Parathyroid adenoma (tissue), 2 donors: ENCODE results near the gene SETD1A.

Source experiments
- H2AFZ ChIP-seq: fragments of 300-600 bp; sonication (generic); one replicate; pipeline ENCODE4 v1.7.0; 2017; ENCODE audit warnings: antibody characterized with exemption, mild to moderate bottlenecking
- H3K27ac ChIP-seq: fragments of 300-600 bp; sonication (generic); one replicate; pipeline ENCODE4 v1.7.0; 2017
- H3K27me3 ChIP-seq: fragments of 300-600 bp; sonication (generic); one replicate; pipeline ENCODE4 v1.7.0; 2017; ENCODE audit warnings: low read length; ENCODE audit not compliant: control insufficient read depth, insufficient read depth
- H3K36me3 ChIP-seq: fragments of 300-600 bp; sonication (generic); one replicate; pipeline ENCODE4 v1.7.0; 2017; ENCODE audit warnings: low read length; ENCODE audit not compliant: control insufficient read depth, insufficient read depth
- H3K4me1 ChIP-seq: fragments of 300-600 bp; sonication (generic); one replicate; pipeline ENCODE4 v1.7.0; 2017; ENCODE audit warnings: control low read depth
- H3K4me2 ChIP-seq: fragments of 300-600 bp; sonication (generic); one replicate; pipeline ENCODE4 v1.7.0; 2017; ENCODE audit warnings: low read length
- H3K4me3 ChIP-seq: fragments of 300-600 bp; sonication (generic); one replicate; pipeline ENCODE4 v1.7.0; 2017; ENCODE audit warnings: low read depth, low read length
- H3K79me2 ChIP-seq: fragments of 300-600 bp; sonication (generic); one replicate; pipeline ENCODE4 v1.7.0; 2017; ENCODE audit warnings: control low read depth
- H3K9ac ChIP-seq: fragments of 300-600 bp; sonication (generic); one replicate; pipeline ENCODE4 v1.7.0; 2017; ENCODE audit warnings: mild to moderate bottlenecking
- H3K9me3 ChIP-seq: fragments of 300-600 bp; sonication (generic); one replicate; pipeline ENCODE4 v1.7.0; 2017; ENCODE audit warnings: low read length; ENCODE audit not compliant: control insufficient read depth
- TF ChIP-seq, protein P1 (sequence below): fragments of 300-600 bp; sonication (generic); IDR thresholded peaks from one replicate; pipeline ENCODE4 v1.7.0; 2017; ENCODE audit warnings: antibody characterized with exemption, mild to moderate bottlenecking
- donor health status: primary hyperparathyroidism.

Gene SETD1A

DNA sequence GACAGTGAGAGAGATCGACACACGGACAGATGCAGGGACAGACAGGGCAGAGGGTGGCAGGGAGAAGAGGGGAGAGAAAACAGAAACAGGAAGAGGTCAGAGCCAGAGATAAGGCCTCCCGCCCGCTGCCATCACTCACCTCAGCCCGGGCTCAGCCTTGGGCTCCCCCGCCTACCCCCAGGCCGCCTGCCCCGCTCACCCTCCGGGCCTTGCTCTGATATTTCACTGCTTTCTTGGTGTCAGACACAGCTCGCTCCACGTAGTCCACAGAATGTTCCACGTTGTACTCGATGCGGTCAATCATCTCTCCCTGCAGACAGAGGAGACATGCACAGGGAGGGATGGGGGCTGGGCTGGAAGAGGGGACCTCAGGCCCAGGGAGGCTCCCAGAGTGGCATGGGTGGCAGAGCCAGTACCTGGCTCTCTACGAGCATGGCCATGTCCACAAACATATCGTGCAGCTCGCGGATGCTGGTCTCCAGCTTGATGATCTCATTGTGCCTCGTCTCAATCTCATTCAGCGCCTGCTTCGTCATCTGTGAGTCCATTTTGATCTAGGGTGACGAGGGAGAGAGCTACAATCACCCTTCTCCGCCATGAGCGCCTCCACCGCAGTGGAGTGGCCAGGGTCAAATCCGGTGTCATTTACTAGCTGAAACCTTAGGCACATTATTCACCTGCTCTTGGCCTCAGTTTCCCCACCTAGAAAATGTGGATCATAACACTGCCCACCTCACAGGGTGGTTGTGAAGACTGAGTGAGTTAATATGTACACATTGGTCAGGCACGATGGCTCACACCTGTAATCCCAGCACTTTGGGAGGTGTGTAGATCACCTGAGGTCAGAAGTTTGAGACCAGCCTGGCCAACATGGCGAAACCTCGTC, 35.6 kb downstream of the SETD1A start:
- H3K79me2 ChIP-seq, result no peaks in the 10 kb centered on the region
- no peak overlapping the region for H2AFZ ChIP-seq
- no peaks in the 10 kb centered on the region for H3K27me3 ChIP-seq
- TF ChIP-seq, protein P1, sequence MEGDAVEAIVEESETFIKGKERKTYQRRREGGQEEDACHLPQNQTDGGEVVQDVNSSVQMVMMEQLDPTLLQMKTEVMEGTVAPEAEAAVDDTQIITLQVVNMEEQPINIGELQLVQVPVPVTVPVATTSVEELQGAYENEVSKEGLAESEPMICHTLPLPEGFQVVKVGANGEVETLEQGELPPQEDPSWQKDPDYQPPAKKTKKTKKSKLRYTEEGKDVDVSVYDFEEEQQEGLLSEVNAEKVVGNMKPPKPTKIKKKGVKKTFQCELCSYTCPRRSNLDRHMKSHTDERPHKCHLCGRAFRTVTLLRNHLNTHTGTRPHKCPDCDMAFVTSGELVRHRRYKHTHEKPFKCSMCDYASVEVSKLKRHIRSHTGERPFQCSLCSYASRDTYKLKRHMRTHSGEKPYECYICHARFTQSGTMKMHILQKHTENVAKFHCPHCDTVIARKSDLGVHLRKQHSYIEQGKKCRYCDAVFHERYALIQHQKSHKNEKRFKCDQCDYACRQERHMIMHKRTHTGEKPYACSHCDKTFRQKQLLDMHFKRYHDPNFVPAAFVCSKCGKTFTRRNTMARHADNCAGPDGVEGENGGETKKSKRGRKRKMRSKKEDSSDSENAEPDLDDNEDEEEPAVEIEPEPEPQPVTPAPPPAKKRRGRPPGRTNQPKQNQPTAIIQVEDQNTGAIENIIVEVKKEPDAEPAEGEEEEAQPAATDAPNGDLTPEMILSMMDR, result no peak
- no peak overlapping the region for H3K27ac ChIP-seq
- H3K36me3 ChIP-seq, result no peaks in the 10 kb centered on the region
- H3K4me1 ChIP-seq, result peaks cover 3% of the 10 kb centered on the region
- no peaks in the 10 kb centered on the region for H3K9me3 ChIP-seq
- no peak overlapping the region for H3K9ac ChIP-seq
- no peak overlapping the region for H3K4me3 ChIP-seq
- H3K4me2 ChIP-seq, result no peak overlapping the region

DNA sequence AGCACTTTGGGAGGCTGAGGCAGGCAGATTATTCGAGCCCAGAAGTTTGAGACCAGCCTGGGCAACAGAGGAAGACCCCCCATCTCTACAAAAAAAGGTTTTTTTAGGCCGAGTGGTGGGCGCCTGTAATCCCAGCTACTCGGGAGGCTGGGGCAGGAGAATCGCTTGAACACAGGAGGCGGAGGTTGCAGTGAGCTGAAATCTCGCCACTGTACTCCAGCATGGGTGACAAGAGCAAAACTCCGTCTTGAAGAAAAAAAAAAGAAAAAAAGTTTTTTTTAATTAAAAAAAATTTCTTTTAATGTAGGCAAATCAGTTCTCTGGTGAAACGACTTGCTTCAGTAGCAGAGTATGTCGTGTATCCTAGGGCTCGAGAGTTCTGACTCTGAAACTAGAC, 38.4 kb downstream of the SETD1A start:
- no peaks in the 10 kb centered on the region for H3K9me3 ChIP-seq
- H2AFZ ChIP-seq, result no peak overlapping the region
- no peak overlapping the region for H3K4me2 ChIP-seq
- H3K36me3 ChIP-seq, result no peaks in the 10 kb centered on the region
- H3K27ac ChIP-seq, result no peak overlapping the region
- no peak overlapping the region for H3K9ac ChIP-seq
- H3K4me1 ChIP-seq, result peaks cover 3% of the 10 kb centered on the region
- no peaks in the 10 kb centered on the region for H3K27me3 ChIP-seq
- no peak overlapping the region for H3K4me3 ChIP-seq
- H3K79me2 ChIP-seq, result no peaks in the 10 kb centered on the region
- TF ChIP-seq, protein P1, result no peak

DNA sequence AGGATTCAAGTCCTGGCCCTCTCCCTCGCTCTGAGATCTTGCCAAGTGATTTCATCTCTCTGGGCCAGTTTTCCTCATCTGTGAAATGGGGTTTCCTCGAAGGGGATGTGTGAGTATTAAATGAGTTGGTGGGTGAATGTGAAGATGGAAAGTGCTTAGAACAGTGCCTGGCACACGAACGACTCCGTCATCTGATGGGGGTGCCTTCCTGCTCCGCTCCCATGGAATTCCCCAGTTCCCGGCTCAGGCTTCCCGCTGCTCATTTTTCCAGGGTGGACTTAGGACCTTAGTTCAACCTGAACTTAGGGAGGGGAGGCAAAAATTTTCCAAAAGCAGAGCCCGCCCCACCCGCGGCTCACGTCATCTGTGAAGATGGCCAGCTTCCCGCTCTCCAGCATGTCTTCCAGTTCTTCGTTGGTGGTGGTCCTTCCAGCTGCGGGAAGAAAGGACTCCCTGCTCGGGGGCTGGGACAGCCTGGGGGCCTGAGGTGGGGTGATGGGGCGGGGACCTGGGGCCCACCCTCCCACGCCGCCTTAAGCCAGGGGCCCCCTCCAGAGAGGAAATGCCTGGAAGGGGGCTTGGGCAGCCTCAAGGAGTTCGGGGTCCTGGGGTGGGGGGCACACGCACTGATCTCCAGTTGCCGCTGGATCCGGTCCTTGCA, 38.9 kb downstream of the SETD1A start:
- Histone ChIP-seq H3K9ac (no peak overlapping the region), H3K9me3 (no peaks in the 10 kb centered on the region), H3K36me3 (no peaks in the 10 kb centered on the region), H3K4me1 (peaks cover 3% of the 10 kb centered on the region), H3K79me2 (no peaks in the 10 kb centered on the region), H3K4me2 (peak overlapping the region; percentile 73), H3K4me3 (peak overlapping the region; percentile 60), H2AFZ (peak overlapping the region; percentile 87), H3K27ac (no peak overlapping the region), H3K27me3 (no peaks in the 10 kb centered on the region)
- TF ChIP-seq, protein P1, result no peak

DNA sequence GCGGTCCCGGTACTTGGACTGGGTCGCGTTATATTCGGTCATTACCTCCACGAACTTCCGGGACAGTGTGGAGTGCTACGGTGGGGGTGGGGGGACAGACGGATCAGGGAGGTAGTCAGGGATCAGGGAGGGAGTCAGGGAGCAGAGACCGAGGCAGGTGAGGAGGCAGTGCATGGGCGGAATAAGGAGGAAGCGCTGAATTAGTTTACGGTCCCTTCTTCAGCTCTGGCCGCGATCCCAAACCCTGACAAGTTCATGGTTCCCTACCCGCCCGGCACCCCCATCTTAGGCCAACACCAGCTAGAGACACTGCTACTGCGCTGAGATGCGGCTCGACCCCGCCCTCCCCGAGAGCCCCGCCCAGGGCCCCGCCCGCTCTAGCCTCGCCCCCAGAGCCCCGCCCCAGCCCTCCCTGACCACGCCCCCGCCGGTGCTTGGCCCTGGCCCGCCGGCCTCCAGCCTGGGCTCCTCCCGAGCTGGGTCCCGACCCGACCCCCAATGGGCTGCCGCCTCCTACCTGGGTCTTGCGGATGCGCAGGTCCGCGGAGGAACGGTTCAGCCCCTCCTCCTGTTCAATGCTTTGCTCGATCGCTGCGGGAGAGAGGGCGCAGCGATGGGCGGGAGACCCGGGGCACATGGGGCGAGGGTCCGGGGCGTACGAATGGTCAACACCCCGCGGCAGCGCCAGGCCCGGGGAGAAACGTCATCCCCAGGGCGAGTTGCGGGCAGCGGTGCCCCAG, 39.6 kb downstream of the SETD1A start:
- Histone ChIP-seq H3K36me3 (no peaks in the 10 kb centered on the region), H3K27ac (no peak overlapping the region), H3K9ac (no peak overlapping the region), H3K79me2 (no peaks in the 10 kb centered on the region), H3K4me2 (peak overlapping the region; percentile 73), H3K4me1 (peaks cover 9% of the 10 kb centered on the region), H3K27me3 (no peaks in the 10 kb centered on the region), H2AFZ (peak overlapping the region; percentile 87), H3K4me3 (peak overlapping the region; percentile 60), H3K9me3 (no peaks in the 10 kb centered on the region)
- TF ChIP-seq, protein P1, result no peak
